NCI-H82 treated with DMSO at 0.1 percent for 48 hours (cell line): ENCODE measurements around the gene OTP.
"Not testable (repeated sequence)": the region's sequence is repeated elsewhere in the genome, so short reads cannot be mapped to it uniquely, and the experiment has no call there.

Source experiments
- DNase-seq: peaks from one replicate; lab custom pipeline; 2025; ENCODE audit not compliant: unreplicated experiment; lab: John Stamatoyannopoulos, UW

Gene OTP

GRCh38 chr5:77616920-77617319 is 21.6 kb downstream of the OTP start:
- DNase-seq = no peak

GRCh38 chr5:77608927-77609326 is 29.6 kb downstream of the OTP start:
- DNase-seq = not testable (repeated sequence)

DNA sequence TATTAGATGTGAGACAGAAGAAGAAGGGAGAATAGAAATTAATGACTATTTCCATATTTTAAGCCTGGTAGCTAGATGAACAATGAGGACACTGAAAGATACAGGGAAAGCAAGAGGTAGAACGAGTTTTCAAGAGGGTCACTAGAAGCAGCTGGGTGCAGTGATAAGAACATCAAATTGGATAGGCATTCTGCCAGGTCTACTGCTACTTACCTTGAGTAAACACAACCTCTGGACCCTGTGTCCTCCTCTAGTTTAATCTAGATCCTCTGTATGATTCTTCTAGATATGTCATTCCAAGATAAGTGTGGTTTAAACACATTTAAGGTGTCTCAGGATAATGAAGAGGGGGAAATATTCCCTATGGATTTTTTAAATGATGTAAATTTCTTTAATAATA is 31.2 kb downstream of the OTP start:
- DNase-seq = no peak

- DNase-seq = no peak
Measured at GRCh38 chr5:77606279-77606678, 32.2 kb downstream of the OTP start.

DNA sequence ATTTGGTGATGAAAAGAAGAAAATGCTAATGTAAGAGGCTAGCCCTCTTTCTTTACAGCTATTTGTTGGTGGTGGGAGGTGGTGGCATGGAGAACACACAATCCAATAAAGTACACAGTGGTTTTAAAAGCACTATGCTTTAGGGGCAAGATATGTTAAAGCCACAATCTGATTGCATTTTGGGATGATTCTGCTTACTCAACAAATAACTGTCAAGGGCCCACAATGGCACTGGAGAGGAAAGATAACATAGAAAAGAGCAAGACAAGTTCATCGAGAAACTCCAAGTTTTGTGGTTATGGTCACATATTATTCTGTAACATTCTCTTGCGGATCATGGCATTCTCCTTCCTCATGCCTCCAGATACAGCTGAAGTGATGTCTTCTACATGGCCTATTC is 38.8 kb downstream of the OTP start:
- DNase-seq = no peak

DNA sequence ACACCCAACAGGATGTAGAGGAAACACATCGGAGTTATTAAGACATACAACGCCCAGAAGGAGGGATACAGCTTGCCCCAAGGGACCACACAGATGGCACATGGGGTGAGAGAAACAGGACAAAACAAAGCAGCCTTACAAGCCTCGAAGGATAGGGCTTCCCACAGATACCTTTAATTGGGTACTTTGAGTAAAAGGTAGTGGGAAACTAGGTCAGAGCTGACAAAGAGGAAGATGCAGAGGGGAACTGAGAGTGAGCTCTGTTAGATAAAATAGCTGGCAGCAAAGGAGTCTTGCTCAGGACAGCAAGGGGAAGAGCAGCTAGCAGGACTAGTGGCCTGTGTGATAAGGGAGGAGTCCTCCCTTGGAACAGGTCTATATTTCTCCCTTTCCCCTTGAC is 48.2 kb downstream of the OTP start:
- DNase-seq = no peak

- DNase-seq = no peak
Measured at GRCh38 chr5:77588175-77588574, 50.3 kb downstream of the OTP start.

DNA sequence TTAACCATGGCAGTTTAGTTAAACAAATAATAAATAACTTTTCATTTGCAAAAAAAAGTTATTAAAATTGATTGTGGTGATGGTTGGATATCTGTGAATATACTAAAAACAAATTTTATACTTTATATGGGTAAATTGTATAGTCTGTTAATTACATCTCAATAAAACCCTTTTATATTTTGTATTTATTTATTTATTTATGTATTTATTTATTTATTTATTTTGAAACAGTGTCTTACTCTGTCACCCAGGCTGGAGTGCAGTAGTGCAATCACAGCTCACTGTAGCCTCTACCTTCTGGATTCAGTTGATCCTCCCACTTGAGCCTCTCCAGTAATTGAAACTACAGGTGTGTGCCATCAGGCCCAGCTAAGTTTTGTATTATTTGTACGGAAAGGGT is 52.4 kb downstream of the OTP start:
- no peak for DNase-seq

GRCh38 chr5:77582143-77582542 is 56.4 kb downstream of the OTP start:
- not testable (repeated sequence) for DNase-seq
